SU-DHL-6 (cell line): ENCODE data around the gene SLC6A3.
"Not testable (repeated sequence)": the region's sequence is repeated elsewhere in the genome, so short reads cannot be mapped to it uniquely, and the experiment has no call there.

Experiments used
- H2AFZ ChIP-seq: fragments of 200-600 bp; sonication (generic); 2 replicates; pipeline ENCODE4 v1.6.1; 2014; ENCODE audit warnings: low read depth, mild to moderate bottlenecking, moderate library complexity, mixed read lengths, antibody characterized with exemption, low read length; ENCODE audit not compliant: severe bottlenecking
- H3F3A ChIP-seq: fragments of 200-600 bp; shearing (Covaris generic); 2 replicates; pipeline ENCODE4 v1.6.0; 2016; ENCODE audit warnings: antibody characterized with exemption, mild to moderate bottlenecking; ENCODE audit not compliant: insufficient read depth
- H3K27ac ChIP-seq: fragments of 200-600 bp; sonication (generic); 2 replicates; pipeline ENCODE4 v1.5.1; 2016; ENCODE audit warnings: low read depth, mild to moderate bottlenecking, low read length, moderate library complexity, mixed read lengths
- H3K27me3 ChIP-seq: fragments of 200-600 bp; sonication (generic), shearing (Covaris generic); 2 replicates; pipeline ENCODE4 v1.6.0; 2014; ENCODE audit warnings: mild to moderate bottlenecking, low read length
- H3K36me3 ChIP-seq: fragments of 200-600 bp; sonication (generic); 2 replicates; pipeline ENCODE4 v1.6.1; 2014; ENCODE audit warnings: mild to moderate bottlenecking, low read length, mixed read lengths
- H3K4me2 ChIP-seq: fragments of 300-600, 200-600 bp; shearing (Covaris generic), sonication (generic); 2 replicates; pipeline ENCODE4 v1.6.0; 2014; ENCODE audit warnings: low read length, low read depth, mild to moderate bottlenecking; ENCODE audit not compliant: poor library complexity, severe bottlenecking
- H3K4me3 ChIP-seq: fragments of 200-600 bp; sonication (generic); 2 replicates; pipeline ENCODE4 v1.5.1; 2014; ENCODE audit warnings: antibody characterized with exemption, low read length, mild to moderate bottlenecking, mixed read lengths; ENCODE audit not compliant: insufficient read depth, poor library complexity, severe bottlenecking
- H3K79me2 ChIP-seq: fragments of 200-600 bp; sonication (generic); 2 replicates; pipeline ENCODE4 v1.6.1; 2014; ENCODE audit warnings: mild to moderate bottlenecking, low read length, moderate library complexity; ENCODE audit not compliant: insufficient read depth
- H3K9ac ChIP-seq: fragments of 200-600 bp; sonication (generic); 2 replicates; pipeline ENCODE4 v1.7.0; 2014; ENCODE audit warnings: mild to moderate bottlenecking, low read length
- H3K9me2 ChIP-seq: fragments of 200-600 bp; sonication (generic); replicated peaks from 2 replicates; pipeline ENCODE4 v1.6.1; 2014; ENCODE audit warnings: low read length; ENCODE audit not compliant: insufficient read depth
- H3K9me3 ChIP-seq: fragments of 200-600 bp; sonication (generic); 2 replicates; pipeline ENCODE4 v1.6.1; 2014; ENCODE audit warnings: low read length, mixed read lengths; ENCODE audit not compliant: insufficient read depth
- H4K20me1 ChIP-seq: fragments of 200-600 bp; sonication (generic); 2 replicates; pipeline ENCODE4 v1.6.1; 2014; ENCODE audit warnings: low read depth, mild to moderate bottlenecking, antibody characterized with exemption, low read length, moderate library complexity, mixed read lengths
- CTCF ChIP-seq: fragments of 200-600 bp; sonication (generic); IDR thresholded peaks from one replicate; pipeline ENCODE4 v1.5.1; 2017; ENCODE audit warnings: antibody characterized with exemption, mild to moderate bottlenecking, low read length, moderate library complexity; ENCODE audit not compliant: insufficient read depth, poor library complexity, severe bottlenecking
- EZH2phosphoT487 ChIP-seq: fragments of 200-600 bp; sonication (generic), shearing (Covaris generic); conservative IDR thresholded peaks from 2 replicates; pipeline ENCODE4 v1.6.1; 2018; ENCODE audit warnings: mild to moderate bottlenecking, antibody characterized with exemption, low read length, moderate library complexity, mixed read lengths

Gene SLC6A3

DNA sequence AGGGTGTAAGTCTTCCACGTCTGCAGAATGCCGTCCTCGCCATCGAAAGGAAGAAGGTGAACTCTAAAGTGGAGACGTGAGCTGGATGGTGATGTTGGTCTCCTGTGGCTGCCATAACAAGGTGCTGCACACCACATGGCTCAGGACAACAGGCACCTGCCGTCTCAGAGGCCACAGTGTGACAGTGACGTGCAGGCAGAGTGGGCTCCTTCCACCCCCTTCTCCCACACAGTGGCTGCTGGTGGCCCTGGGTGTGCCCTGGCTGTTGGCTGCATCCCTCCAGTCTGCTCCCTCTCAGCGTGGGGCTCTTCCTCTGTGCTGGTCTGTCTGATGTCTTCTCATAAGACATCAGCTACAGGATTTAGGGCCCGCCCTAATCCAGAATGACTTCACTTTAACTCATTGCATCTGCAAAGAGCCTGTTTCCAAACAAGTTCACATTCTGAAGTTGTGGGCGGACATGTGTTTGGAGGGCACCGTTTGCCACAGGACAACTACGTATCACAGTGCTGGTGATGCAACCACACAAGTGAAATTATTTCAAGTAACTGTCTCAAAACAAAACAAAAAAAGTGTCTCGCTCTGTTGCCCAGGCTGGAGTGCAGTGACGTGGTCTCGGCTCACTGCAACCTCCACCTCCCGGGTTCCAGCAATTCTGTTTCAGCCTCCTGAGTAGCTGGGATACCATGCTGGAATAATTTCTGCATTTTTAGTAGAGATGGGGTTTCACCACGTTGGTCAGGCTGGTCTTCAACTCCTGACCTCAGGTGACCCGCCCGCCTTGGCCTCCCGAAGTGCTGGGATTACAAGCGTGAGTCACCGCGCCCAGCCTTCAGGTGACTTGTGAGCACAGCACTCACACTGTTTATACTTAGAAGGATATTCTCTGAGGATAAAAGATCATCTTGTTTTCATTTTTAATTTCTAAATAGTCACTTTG is 69.1 kb downstream of the SLC6A3 start:
- no peak overlapping the region for H3K27ac ChIP-seq
- no peak overlapping the region for H3K4me2 ChIP-seq
- H3K27me3 ChIP-seq: no peaks in the 10 kb centered on the region

GRCh38 chr5:1374679-1375055 is 70.6 kb downstream of the SLC6A3 start:
- Histone ChIP-seq H4K20me1 (no peaks in the 10 kb centered on the region), H3K36me3 (no peaks in the 10 kb centered on the region), H3K9me2 (no peaks in the 10 kb centered on the region), H3K9me3 (no peaks in the 10 kb centered on the region), H3K4me3 (no peak overlapping the region), H3K27me3 (no peaks in the 10 kb centered on the region), H3K79me2 (no peaks in the 10 kb centered on the region), H3K9ac (no peak overlapping the region), H3F3A (no peaks in the 10 kb centered on the region), H3K27ac (no peak overlapping the region), H3K4me2 (no peak overlapping the region), H2AFZ (no peak overlapping the region)
- TF ChIP-seq CTCF (no peak), EZH2phosphoT487 (no peak)

More for the DNA sequence above, 69.1 kb downstream of the SLC6A3 start:
- Histone ChIP-seq H3K36me3 (no peaks in the 10 kb centered on the region), H3K9me3 (no peaks in the 10 kb centered on the region), H4K20me1 (no peaks in the 10 kb centered on the region), H3K4me3 (no peak overlapping the region), H3K79me2 (no peaks in the 10 kb centered on the region), H3K9ac (no peak overlapping the region), H2AFZ (no peak overlapping the region), H3K9me2 (no peaks in the 10 kb centered on the region), H3F3A (no peaks in the 10 kb centered on the region)
- TF ChIP-seq CTCF (no peak), EZH2phosphoT487 (no peak)

- no peak overlapping the region for H2AFZ ChIP-seq
- H3F3A ChIP-seq: no peaks in the 10 kb centered on the region
- H3K9me2 ChIP-seq: no peaks in the 10 kb centered on the region
- H3K27me3 ChIP-seq: no peaks in the 10 kb centered on the region
- H3K4me3 ChIP-seq: no peak overlapping the region
- TF ChIP-seq EZH2phosphoT487 (no peak), CTCF (no peak)
- H3K4me2 ChIP-seq: no peak overlapping the region
- H3K9ac ChIP-seq: no peak overlapping the region
- H3K36me3 ChIP-seq: no peaks in the 10 kb centered on the region
- no peaks in the 10 kb centered on the region for H4K20me1 ChIP-seq
- H3K27ac ChIP-seq: no peak overlapping the region
- H3K79me2 ChIP-seq: no peaks in the 10 kb centered on the region
- H3K9me3 ChIP-seq: no peaks in the 10 kb centered on the region
These were observed 71.1 kb downstream of the SLC6A3 start for GRCh38 chr5:1374030-1374678.

GRCh38 chr5:1371972-1372342 is 73.3 kb downstream of the SLC6A3 start:
- not testable (repeated sequence) for H3K4me3 ChIP-seq, H2AFZ ChIP-seq, H3F3A ChIP-seq, H3K27me3 ChIP-seq, H3K36me3 ChIP-seq, H3K79me2 ChIP-seq, H3K9ac ChIP-seq, H4K20me1 ChIP-seq, H3K4me2 ChIP-seq, H3K9me2 ChIP-seq, H3K27ac ChIP-seq, H3K9me3 ChIP-seq
